Measurements from ENCODE around the gene ALG3.

The ALG3 gene

DNA sequence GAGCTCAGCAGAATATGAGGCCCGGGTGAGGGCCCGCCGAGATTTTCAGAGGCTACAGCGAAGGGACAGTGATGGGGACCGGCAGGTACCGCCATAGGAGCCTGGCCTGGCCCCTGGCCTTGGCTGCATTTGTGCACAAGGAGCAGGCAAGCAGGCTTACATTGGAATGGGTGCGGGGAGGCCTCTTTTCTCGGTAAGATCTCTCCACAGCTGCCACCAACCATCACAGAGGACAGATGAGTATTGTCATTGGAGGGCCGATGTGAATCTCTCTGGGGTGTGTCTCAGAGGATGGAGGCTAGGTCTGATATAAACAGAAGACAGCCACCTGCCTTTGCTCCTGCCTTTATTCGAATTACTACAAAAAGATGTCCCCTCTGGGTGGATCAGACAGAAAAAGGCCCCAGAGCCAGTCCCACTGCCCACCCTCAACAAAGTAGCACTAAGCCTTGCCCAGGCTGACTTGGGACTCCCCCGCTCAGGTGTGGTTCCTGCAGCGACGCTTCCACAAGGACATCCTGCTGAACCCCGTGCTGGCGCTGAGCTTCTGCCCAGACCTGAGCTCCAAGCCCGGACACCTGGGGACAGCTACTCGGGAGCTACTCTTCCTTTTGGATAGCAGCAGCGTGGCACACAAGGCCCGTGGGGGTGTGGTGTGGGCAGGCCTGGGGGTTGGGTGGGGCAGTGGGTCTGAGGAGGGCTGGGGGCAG lies 13.9 kb downstream of the ALG3 start:
- no peak for DNase-seq

DNA sequence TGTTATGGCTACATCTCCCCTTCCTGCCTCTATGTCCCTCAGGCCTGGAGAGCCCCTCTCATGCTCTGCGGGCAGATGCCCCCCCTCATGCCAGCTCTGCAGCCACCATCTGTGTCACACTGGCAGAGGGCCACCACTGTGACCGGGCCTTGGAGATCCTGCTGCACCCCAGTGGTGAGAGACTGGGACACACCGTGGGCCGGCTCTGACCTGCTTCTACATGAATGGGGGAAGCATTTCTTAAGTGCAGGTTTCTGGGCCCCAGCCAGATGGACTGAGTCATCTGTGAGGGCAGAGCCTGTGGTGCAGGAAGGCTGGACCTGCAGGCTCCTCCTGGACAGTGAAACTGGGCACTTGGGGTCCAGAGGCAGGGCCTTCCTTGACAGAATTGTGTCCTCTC lies 14.5 kb downstream of the ALG3 start:
- DNase-seq, result no peak

DNA sequence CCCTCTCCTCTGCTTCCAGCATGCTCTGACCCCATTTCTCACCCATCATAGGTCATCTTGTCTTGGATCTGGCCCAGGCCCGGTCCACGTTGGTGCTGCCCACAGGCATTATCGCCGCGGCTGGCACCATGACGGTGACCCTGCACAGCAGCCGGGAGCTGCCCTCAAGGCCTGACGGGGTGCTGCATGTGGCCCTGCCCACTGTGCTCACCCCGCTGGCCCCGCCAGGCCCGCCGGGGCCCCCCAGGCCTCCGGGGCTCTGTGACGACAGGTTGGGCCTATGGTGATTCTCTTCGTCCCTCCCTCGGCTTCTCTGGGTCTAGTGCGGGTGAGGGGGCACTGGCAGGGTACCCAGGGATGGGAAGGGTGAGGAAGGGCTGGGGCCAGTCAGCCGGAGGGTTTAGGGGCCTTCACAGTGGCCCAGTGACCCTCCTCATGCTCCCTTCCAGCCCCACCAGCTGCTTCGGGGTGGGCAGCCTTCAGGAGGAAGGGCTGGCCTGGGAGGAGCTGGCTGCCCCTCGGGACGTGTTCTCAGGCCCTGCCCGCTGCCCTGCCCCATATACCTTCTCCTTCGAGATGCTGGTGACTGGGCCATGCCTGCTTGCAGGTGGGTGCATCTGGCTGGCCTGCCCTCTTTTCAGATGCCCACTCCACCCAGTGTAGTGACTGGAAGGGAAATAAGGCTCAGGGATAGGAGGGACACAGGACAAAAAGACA lies 15.5 kb downstream of the ALG3 start:
- no peak for DNase-seq

DNA sequence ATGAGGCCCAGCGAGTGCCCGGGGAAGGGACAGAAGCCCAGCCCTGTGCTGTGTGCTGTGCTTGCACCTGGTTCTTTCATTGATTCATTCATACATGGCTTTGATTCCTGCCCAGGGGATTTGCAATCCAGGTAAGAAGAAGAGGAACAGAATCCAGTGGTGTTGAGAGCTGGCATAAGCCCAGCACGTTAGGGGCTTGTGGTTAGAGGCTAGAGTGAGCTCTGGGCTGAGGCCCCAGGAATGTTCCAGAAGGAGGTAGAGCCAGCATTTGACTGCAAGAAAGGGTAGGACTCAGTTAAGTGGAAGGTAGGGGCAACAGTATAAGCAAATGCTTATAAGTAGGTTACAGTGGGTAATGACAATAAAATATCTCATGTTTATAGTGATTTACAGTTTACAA lies 17.1 kb downstream of the ALG3 start:
- no peak for DNase-seq

DNA sequence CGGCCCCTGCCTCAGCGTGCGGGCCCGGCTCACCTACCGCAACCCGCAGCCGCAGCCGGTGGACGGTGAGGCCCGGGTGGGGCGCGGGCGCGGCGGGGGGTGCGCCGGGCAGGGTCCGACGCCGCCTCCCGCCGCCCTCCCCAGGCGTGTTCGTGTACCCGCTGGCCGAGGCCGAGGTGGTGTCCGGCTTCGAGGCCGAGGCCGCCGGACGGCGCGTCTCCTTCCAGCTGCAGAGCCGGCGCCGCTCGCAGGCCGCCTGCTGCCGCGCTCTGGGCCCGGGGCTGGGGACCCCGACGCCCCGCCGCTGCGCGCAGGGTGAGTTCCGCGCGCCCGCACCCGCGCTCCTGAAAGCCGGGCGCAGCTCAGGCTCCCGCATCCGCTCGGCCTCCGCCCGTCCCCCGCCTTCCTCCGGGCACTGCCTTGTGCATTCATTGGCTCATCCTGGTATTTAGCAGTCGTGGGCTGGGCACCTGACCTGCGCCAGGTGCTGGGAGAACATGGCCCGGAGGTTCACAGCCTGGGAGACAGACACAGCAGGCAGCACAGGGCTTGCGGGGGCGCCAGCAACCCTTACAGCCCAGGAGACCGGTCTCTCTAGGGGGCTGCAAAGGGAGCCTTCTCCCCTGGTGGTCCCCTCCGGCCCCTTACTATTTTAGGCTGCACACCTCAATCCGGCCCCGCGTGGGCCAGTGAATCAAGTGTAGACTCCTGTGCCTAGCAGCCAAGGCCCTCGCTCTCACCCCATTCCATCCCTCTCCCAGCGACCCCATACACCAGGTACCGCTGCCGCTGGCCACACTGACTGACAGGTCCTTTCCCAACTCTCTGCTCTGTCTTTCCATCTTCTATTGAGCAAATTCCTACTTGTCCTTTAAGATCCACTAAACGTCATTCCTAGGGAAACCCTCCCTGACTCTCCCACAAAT lies 17.9 kb downstream of the ALG3 start:
- DNase-seq, result no peak

DNA sequence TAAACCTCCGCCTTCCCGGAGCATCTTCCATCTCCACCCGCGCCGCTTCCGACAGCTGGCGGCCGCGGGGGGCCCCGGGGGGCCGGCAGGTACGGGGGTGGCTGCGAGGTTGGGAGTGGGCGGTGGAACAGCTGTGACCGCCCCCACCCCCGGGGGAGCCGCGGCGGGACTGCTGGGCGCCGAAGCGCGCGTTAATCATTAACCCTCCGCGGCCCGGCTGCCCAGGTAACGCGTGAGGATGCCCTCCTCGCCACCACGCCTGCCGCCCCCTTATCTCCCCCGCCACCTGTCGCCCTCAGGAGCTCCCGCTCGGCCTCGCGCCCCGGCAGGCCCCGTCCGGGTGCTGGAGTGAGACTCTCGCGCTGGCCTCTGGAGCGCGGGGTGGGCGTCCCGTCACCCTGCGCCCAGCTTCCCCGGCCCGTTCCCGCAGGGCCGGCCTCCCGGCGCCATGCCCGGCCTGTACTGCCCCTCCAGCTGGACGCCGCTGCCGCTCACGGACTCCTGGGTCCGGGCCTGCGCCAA lies 18.6 kb downstream of the ALG3 start:
- no peak for DNase-seq

DNA sequence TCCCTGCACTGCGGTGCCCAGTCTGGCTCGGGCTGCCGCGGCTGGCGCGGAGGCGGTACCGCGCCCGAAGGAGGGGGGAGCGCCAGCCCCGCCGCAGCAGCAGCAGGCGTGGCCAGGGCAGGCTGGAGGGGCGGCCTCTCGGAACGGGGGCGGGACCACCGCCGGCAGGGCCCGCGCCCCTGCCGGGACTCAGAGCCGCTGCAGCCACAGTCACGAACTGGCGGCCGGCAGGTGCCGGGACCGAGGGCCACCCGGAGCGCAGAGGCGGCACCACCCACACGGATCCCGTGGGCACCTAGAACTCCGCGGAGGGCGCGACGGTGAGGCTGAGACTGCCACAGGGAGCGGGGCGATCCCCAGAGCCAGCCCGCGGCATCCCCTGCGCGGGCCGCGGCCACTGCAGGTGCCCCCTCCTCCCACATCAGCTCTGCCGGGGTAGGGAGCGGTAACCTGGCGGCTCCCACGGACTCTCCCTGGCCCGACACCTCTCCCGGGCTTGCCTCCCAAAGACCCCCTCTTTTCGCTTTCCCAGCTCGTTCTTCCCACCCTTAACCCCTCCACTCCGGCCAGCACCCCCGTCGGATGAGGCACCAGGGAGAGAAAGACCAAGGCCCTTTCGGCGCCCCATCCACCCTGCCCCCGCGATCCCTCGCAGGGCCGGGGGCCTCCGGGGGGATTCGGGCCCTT lies 19.2 kb downstream of the ALG3 start, which contains the start of gene VWA5B2:
VWA5B2 (plus strand) TSS at position 192 of the 687 bp plus-strand sequence. CDS start 944 bp downstream, outside the sequence.
- DNase-seq, result peak; percentile 40 to 72 (median 59)

DNA sequence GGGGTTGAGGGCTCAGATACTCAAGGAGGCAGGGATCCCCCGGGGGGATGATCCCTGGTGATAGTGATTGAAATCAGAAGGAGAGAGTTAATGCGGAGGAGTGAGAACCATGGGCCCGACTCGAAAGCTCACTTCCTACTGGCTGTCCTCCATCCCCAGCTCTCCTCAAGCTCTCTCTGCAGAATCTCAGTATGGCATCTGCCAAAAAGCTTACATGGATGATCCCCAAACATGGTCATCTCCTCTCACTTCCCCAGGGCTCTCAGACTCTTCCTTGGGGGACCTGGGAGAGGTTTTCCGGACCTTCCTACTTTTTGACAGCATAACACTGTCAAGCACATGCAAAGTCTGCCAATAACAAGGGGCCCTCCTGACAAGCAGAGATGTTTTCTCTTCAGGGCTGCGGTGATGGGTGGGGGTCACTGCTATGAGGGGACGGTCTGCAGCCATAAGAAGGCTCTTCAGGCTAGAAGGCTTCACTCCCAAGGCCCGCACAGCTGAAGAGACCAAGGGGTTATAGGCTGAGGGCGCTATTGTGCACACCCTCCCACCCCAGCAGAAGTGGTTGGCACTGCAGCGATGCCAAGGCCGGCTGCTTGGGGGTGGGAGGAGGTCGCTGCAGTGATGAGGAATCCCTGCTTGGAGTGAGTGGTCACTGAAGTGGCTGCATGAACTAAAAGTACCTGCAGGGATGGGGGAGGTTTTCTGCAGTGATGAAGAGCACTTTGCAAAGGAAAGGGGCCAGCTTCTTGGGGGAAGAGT lies 20.2 kb downstream of the ALG3 start:
- DNase-seq, result no peak

DNA sequence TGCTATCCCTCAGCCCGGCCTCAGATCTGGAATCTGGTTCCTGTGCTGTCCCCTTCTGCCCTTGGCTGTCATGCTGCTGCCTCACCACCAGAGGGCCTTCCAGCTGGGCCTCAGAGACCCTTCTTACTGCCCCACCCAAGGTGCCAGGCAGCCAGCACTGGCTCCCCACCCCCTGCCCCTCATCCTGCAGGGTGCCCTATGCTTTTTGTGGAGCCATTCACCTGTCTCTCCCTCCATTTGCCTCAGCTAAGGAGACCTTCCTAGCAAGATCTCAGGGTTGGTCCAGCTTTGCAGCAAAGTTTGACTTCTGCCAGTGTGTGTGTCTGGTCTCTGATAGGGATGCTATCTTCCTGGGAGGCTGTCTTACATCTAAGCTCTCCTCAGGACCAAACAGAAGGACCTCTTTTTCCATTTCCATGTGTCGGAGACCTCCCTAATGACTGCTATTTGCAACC lies 21.3 kb downstream of the ALG3 start:
- peak in 4 of 5 donors; percentile 30 to 50 (median 35) for DNase-seq

DNA sequence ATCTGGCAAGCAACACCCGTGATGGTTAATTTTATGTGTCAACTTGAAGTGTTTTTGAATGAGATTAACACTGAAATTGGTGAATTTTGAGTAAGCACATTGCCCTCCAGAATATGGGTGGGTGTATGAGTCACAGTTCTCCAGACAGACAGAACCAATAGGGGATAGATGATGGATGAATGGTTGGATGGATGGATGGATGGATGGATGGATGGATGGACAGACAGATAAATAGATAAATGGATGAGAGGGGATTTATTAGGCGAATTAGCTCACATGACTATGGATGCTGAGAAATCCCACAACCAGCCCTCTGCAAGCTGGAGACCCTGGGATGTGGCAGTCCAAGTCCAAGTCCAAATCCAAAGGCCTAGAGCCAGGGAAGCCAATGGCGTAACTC lies 24.8 kb downstream of the ALG3 start:
- DNase-seq, result no peak

DNA sequence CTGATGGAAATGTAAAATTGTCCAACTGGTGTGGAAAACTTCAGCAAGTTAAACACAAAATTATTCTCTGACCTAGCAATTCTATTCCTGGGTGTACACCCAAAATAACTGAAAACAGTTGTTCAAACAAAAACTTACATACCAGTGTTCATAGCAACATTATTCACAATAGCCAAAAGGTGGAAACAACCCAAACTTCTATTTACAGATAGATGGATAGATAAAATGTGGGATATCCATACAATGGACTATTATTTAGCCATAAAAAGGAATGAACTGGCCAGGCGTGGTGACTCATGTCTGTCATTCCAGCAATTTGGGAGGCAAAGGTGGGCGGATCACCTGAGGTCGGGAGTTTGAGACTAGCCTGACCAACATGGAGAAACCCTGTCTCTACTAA lies 26.2 kb downstream of the ALG3 start:
- no peak for DNase-seq

DNA sequence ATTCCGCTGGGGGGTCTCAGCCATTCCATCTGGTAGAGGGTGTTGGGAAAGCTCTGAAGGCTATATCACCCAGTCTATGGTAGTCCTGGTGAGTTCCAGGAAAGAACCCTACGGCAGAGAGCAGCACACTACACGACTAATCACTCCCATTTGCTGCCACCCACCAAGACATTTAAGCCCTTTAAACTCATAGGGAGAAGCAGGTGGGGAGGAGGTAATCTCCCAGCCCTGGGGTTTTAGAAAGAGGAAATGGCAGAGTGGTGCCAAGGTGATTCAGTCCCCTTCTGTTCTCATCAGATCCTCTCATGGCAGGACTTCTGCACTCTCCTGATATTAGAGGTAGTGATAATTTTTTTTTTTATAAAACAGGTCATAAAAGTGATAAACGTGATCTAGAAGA lies 29.9 kb downstream of the ALG3 start:
- no peak for DNase-seq

DNA sequence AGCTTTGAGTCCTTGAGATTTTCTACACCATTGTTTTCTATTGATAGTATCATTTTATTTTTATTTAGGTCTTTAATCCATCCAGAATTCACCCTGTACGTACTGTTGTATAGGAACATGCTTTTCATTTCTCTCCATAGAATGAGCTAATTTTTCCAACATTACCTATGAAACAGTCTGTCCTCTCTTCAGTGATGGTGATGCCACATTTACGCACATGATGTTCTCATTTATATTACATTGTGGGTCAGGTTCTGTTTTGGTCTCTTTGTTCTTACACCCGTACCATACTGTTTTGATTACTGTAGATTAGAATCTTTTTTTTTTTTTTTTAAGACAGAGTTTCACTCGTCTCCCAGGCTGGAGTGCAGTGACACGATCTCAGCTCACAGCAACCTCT lies 37.0 kb downstream of the ALG3 start:
- DNase-seq, result no peak

DNA sequence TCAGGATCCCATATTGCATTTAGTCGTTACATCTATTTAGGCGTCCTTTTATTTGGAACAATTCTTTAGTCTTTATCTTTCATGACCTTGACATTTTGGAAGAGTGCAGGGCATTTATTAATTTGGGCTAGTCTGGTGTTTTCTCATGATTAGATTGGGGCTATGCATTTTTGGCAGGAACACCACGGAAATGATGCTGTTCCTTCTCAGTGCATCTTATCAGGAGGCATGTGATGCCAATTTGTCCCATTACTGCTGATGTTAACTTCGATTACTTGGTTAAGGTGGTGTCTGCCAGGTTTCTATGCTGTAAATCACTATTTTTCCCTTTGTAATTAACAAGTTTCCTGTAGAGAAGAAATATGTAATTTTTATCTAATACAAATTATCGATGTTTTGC lies 37.5 kb downstream of the ALG3 start:
- DNase-seq, result no peak

DNA sequence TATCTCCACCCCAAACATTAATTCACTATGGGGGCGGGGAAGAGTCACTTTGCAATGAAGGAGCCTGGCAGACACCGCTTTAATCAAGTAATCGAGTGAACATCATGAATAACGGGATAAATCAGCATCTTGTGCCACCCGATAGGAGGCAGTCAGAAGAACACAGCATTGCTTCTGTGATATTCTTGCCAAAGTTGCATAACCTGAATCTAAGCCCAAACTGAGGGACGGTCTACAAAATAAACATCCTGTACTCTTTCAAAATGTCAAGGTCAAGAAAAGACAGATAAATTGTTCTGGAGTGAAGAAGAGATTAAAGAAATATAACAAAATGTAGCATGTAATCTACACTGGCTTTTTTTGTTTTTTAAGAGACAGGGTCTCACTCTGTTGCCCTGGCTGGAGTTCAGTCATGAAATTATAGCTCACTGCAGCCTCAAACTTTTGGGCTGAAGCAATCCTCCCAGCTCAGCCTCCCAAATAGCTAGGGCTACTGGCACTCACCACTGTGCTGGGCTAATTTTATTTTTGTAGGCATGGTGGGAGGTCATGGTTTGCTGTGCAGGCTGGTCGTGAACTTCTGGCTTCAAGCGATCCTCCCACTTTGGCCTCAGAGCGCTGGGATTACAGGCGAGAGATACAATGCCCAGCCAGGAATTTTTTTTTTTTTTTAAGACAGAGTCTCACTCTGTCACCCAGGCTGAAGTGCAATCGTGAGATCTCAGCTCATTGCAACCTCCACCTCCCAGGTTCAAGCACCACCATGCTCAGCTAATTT lies 39.4 kb downstream of the ALG3 start:
- no peak for DNase-seq

DNA sequence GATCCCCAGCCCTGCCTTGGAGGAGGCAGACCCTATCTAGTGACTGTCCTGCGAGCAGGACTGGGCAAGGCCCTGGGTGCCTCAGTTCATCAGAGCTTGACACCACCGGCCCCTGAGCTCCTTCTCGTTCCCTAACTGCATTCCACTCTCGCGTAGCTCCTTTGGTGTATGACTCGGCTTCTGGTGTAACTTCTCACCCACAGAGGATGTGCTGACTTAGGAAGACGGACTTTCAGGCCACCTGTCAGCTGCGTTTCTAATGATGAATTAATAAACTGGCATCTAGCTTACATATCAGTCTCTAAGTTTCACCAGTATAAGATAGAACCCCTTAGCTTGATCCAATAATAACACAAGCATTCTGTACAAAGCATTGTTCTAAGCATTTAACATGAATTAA lies 45.2 kb downstream of the ALG3 start:
- DNase-seq, result no peak

DNA sequence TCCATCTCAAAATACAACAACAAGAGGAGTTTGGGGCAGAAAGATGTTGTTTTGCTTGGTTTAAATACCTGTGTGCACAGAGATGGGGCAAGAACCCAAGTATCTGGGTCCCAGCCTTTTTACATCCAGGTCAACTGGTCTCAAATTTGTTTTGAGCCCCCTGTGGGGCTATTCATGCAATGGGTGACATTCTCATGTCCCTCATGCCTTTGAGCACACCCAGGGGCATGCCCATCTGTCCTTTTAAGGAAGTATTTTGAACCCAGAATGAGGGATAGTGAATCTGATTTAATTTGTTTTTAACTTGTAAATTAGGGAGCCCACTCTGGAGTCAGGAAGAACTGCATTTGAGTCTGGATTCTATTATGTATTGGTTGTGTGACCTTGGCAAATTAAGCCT lies 47.9 kb downstream of the ALG3 start:
- no peak for DNase-seq

DNA sequence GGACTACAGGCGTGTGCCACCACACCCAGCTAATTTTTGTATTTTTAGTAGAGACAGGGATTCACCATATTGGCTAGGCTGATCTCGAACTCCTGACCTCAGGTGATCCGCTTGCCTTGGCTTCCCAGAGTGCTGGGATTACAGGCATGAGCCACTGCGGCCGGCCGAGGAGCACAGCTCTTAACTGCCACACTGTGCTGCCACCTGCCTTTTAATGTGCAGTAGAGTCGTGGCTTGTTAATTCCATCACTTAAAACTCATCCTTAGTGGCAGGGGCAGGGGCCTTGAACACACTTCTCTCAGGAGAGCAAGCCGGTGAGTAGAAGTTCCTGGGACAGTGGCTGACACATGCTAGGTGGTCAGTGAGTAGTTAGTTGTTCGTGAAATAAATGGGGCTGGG lies 50.3 kb downstream of the ALG3 start:
- DNase-seq, result no peak

DNA sequence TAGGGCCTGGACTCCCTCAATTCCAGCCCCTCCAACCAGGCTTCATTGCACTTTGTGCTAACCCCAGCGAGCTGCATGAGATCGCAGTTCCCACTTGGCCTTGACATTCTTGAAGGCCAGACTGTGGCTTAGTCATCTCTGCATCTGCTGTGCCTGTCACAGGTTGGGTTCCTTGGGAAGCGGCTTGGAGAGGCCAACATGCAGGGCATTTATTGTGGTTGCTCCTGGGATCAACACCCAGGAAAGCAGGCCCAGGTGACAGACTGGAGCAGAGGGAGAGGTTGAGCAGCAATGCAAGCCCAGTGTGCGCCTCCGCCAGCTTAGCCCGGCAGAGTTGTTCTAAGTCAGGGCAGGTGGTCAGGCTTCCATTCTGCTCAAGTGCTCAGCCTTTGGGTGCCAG lies 52.2 kb downstream of the ALG3 start:
- no peak for DNase-seq

DNA sequence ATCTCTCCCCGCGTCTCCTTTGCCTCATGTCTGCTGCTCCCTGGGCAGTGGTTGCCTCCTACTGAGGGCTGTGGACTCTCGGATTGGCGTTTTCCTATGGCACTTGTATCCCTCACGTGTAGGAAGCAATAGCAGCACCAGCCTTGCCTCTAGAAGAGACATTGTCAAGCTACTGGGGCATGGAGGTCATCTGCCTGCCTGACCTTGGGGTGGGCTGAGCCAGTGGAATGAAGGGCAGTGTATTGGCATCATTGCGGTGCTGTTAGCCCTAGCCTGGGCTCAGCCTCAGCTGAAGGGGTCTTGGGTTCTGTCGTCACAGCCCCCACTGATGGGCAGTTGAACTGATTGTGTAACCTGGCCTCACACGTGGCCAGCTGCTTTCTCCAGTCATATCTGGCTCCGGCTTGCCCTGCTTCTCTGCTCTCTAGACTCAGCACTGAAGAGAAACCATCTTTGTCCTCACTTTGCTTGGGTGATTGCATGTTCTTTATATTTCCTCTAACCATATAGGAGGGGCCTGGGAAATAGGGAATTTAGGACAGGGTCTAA lies 54.7 kb downstream of the ALG3 start:
- no peak for DNase-seq

DNA sequence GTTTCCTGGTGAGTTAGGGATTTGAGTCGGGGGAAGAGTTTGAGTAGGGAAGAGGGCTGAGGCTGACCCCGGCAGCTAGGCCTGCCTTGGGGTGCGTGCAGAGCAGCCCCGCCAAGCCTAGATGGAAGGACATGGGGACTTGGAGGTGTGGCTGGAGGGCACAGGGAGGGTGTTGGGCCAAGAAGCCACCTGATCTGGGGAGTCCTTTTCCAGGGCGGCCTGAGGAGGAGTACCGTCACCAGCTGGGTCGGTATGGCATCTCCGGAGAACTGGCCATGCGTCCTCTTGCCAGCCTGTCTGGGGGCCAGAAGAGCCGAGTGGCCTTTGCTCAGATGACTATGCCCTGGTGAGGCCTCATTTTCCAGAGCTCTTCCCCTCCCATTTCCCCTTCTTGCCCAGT lies 55.9 kb downstream of the ALG3 start:
- no peak for DNase-seq

All from T-helper 1 cell (primary cell).